BE2C (cell line): ENCODE results near the gene SIX3.
A peak's percentile ranks its signal among the peaks of the same experiment; 100 is the strongest.

ENCODE experiments used
- DNase-seq: peaks from one replicate; pipeline ENCODE4 v3.0.0-alpha.2; 2020
- H3K27me3 ChIP-seq: fragments of 250-450 bp; sonication (Bioruptor Pico); 2 replicates; pipeline ENCODE4 v1.5.1; 2020; ENCODE audit warnings: mild to moderate bottlenecking
- H3K36me3 ChIP-seq: fragments of 250-450 bp; sonication (Bioruptor Pico); 2 replicates; pipeline ENCODE4 v1.5.1; 2020; ENCODE audit warnings: mild to moderate bottlenecking
- H3K4me1 ChIP-seq: fragments of 250-450 bp; sonication (Bioruptor Pico); 2 replicates; pipeline ENCODE4 v1.5.1; 2020
- H3K4me3 ChIP-seq: 2 replicates; pipeline ENCODE4 v1.5.1; 2011; ENCODE audit warnings: low read depth, low read length
- H3K9me3 ChIP-seq: fragments of 250-450 bp; sonication (Bioruptor Pico); 2 replicates; pipeline ENCODE4 v1.5.1; 2020
- CTCF ChIP-seq: IDR thresholded peaks from 2 replicates; pipeline ENCODE4 v1.5.1; 2012; ENCODE audit warnings: mild to moderate bottlenecking, low read depth, low read length

SIX3 gene

GRCh38 chr2:44972771-44973535, 31.5 kb downstream of the SIX3 start:
- peak; percentile 61 for DNase-seq
- TF ChIP-seq CTCF = no peak

GRCh38 chr2:44974064-44974715, 32.7 kb downstream of the SIX3 start:
- peak; percentile 91 for TF ChIP-seq CTCF
- no peaks in the 10 kb centered on the region for H3K36me3 ChIP-seq
- peak; percentile 80 for DNase-seq
- H3K4me1 ChIP-seq = peaks cover 8% of the 10 kb centered on the region; the same call in 1 of the 2 replicates
- H3K9me3 ChIP-seq = no peaks in the 10 kb centered on the region
- no peaks in the 10 kb centered on the region for H3K27me3 ChIP-seq
- peak overlapping the region; percentile 72; the same call in 1 of the 2 replicates for H3K4me3 ChIP-seq

More at GRCh38 chr2:44972771-44973535, 31.5 kb downstream of the SIX3 start:
- Histone ChIP-seq H3K4me3 (peak overlapping the region; percentile 72), H3K27me3 (no peaks in the 10 kb centered on the region), H3K4me1 (peaks cover 8% of the 10 kb centered on the region; the same call in 1 of the 2 replicates), H3K9me3 (no peaks in the 10 kb centered on the region), H3K36me3 (peaks cover 6% of the 10 kb centered on the region)

- no peaks in the 10 kb centered on the region for H3K9me3 ChIP-seq
- no peaks in the 10 kb centered on the region for H3K27me3 ChIP-seq
- H3K4me1 ChIP-seq = peaks cover 5% of the 10 kb centered on the region; the same call in 1 of the 2 replicates
- no peak for TF ChIP-seq CTCF
- H3K36me3 ChIP-seq = no peaks in the 10 kb centered on the region
- H3K4me3 ChIP-seq = no peak overlapping the region
- no peak for DNase-seq
These were observed 34.3 kb downstream of the SIX3 start for GRCh38 chr2:44975571-44976450.

- Histone ChIP-seq H3K4me1 (no peaks in the 10 kb centered on the region; the same call in 1 of the 2 replicates), H3K27me3 (no peaks in the 10 kb centered on the region), H3K4me3 (no peak overlapping the region), H3K9me3 (no peaks in the 10 kb centered on the region), H3K36me3 (no peaks in the 10 kb centered on the region)
- no peak for DNase-seq
- TF ChIP-seq CTCF = no peak
These were observed 38.1 kb downstream of the SIX3 start for GRCh38 chr2:44979581-44979980.

- TF ChIP-seq CTCF = no peak
These were observed 39.5 kb downstream of the SIX3 start for GRCh38 chr2:44980751-44981713.

More at GRCh38 chr2:44980751-44981713, 39.5 kb downstream of the SIX3 start:
- no peaks in the 10 kb centered on the region for H3K27me3 ChIP-seq
- no peaks in the 10 kb centered on the region for H3K36me3 ChIP-seq
- no peak overlapping the region for H3K4me3 ChIP-seq
- H3K9me3 ChIP-seq = no peaks in the 10 kb centered on the region
- H3K4me1 ChIP-seq = no peaks in the 10 kb centered on the region; the same call in 1 of the 2 replicates
- DNase-seq = no peak
